Peyer's patch (tissue), 4 donors: Measurements from ENCODE around the gene TM4SF5.

Experiments
- CTCF ChIP-seq, 6 experiments: fragments of 450-650 bp in 4 of 6; fragments of 200-600 bp in 2 of 6; sonication (generic) in 1 of 6; IDR thresholded peaks; one replicate each; pipeline ENCODE4 v1.5.1; 2017 to 2019; ENCODE audit warnings: antibody characterized with exemption in 6 of 6, mild to moderate bottlenecking in 3 of 6, moderate library complexity in 1 of 6
- POLR2A ChIP-seq, 2 donors: fragments of 450-650 bp; IDR thresholded peaks; one replicate each; pipeline ENCODE4 v1.5.1; 2017; ENCODE audit warnings: antibody characterized with exemption in 2 of 2, mild to moderate bottlenecking in 2 of 2, moderate library complexity in 2 of 2

DNA sequence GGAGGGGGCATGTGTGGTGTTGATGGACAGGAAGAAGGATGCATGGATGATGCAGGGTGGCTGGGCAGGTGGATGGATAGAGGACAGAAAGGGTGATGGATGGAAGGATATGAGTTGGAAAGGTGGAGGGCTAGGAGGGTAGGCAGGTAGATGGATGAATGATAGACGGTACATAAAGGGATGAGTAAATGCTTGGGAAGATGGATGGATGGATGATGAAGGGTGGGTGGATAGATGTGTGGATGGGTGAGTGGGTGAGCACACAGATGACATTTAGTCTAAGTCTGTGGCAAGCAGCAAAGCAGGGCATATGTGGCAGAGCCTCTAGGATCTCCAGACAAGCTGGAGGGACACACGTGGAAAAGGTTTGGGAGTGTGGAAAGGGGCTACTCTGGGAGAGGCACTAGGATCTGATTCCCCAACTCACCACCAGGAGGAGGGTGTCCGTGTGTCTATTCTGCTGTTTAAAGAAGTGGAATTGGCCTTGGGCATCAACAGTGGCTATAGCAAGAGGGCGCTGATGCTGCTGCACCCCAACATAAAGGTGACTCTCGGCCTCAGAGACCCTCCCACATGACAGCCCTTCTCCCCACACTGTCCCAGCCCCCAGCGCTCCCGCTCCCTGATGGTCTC lies 43.5 kb downstream of the TM4SF5 start:
- TF ChIP-seq CTCF (IDR thresholded peaks at IDR 0.05) = peak in 3 of 6 experiments; percentile 30 to 37 (median 31)
- no peak for TF ChIP-seq POLR2A (IDR thresholded peaks at IDR 0.05)
